HG03378 (cell line): Measurements from ENCODE around the gene RBM18.

Source experiments
- ATAC-seq: cut with Tn5 transposase; IDR thresholded peaks from one replicate; pipeline ENCODE4 v1.9.1; 2021; ENCODE audit warnings: mild to moderate bottlenecking, moderate library complexity; ENCODE audit not compliant: unreplicated experiment

Gene RBM18

DNA sequence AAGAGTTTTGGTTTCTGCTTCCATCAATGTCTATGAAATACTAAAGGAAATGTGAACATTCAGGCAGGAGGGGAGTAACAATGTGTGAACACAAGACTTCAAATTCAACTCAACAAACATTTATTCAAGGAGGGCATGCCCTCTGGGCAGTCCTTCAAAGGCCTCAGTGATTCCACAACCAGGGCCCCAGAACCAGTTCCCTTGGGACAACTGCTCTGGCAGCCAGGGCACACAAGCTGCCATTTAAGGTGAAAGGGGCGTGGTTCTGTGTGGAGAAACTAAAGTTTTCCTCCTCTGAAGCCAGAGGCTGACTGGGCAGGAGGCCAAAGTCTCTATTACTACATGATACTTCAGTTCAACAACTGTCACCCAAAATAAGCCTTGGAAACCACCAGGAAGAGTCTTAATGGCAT, 3.2 kb downstream of the RBM18 start:
- no peak for ATAC-seq

GRCh38 chr9:122258886-122259415, 5.7 kb downstream of the RBM18 start:
- ATAC-seq, result no peak

DNA sequence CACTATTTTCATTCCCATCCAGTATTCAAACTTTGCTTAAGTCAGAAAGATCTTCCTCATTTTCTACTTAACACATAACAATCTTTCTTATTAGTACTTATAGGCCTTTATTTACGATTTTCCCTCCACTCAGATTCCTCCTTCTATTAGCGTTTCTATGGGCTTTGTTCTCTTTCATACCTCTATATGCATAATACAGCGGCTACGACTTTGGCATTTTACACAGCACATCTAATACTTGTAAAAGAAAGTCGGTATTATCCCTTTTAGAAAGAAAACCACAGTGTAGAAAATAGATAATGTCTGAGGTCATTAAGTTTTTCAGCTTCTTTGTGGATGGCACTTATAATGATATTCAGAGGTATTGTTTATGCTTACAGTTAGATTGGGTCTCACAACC, 8.4 kb downstream of the RBM18 start:
- no peak for ATAC-seq

- ATAC-seq, result no peak
These were observed 9.9 kb downstream of the RBM18 start for GRCh38 chr9:122254761-122255160.

DNA sequence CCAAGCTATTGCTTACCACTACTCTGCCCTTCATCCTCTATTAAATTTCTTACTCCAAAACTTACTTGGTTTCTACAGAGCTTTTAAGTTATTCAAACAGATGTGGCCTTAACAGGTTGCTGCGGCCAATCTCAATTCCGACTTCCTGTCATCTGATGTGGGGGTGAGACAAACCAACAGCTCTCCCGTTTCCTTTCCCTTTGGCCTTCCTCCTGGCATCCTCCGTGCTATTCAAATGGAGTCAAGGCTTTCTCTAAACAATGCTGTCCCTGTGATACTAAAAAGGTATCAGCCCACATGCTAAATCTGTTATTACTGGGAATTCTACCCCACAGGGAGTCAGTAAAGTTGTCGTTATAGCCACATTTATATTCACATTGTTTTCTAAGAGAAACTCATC, 11.8 kb downstream of the RBM18 start:
- ATAC-seq, result no peak

- ATAC-seq, result no peak
These were observed 13.3 kb downstream of the RBM18 start for GRCh38 chr9:122251351-122251750.

GRCh38 chr9:122248448-122248865, 16.2 kb downstream of the RBM18 start:
- ATAC-seq, result no peak

GRCh38 chr9:122246666-122247065, 18.0 kb downstream of the RBM18 start:
- no peak for ATAC-seq

- no peak for ATAC-seq
These were observed 20.3 kb downstream of the RBM18 start for GRCh38 chr9:122244349-122244748.

DNA sequence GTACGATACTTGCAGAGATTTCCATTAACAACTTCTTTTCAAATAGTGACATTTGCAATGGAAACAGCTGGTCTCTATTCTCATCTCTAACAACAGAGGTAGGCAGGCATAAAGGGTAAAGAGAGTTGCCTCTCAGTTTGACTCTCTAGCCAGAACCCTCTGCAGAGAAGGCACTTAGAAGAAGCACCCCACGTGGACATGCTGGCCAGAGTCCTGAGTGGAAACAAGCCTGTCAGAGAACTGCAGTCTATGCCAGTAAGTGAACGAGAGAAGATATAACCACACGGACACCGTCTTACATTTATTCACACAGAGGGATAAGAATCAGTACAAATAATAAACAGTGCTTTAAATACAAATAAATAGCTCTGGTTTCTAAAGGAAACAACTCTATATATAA, 24.9 kb downstream of the RBM18 start:
- ATAC-seq, result no peak

- ATAC-seq, result no peak
These were observed 28.0 kb downstream of the RBM18 start for GRCh38 chr9:122236681-122237080.

GRCh38 chr9:122234022-122234748, 30.5 kb downstream of the RBM18 start:
- no peak for ATAC-seq

- no peak for ATAC-seq
These were observed 31.8 kb downstream of the RBM18 start for GRCh38 chr9:122232796-122233306.

GRCh38 chr9:122229485-122229837, 35.2 kb downstream of the RBM18 start:
- no peak for ATAC-seq

- no peak for ATAC-seq
These were observed 35.8 kb downstream of the RBM18 start, which contains the start of gene LHX6 for GRCh38 chr9:122228568-122229484. Gene LHX6, minus strand, starts transcription at chr9:122228957. Its CDS starts 217 bp downstream, at chr9:122228740.

DNA sequence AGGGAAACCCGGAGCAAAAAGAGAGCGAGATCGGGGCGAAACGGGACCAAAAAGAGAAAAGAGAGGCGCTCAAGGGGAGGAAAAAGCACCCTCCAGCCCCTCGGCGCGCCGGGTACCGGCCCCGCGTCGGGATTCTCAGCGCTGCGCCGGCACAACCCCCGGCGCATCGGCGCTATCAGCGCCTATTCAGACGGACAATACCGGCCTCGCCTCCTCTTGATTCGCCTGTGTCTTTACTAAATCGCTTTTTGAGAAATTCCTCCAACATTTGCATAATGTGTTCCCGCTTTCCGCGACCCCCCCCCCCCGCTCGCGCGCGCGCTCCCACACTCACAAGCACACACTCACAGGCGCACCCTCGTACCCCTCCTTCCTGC, 36.5 kb downstream of the RBM18 start:
- ATAC-seq, result no peak

DNA sequence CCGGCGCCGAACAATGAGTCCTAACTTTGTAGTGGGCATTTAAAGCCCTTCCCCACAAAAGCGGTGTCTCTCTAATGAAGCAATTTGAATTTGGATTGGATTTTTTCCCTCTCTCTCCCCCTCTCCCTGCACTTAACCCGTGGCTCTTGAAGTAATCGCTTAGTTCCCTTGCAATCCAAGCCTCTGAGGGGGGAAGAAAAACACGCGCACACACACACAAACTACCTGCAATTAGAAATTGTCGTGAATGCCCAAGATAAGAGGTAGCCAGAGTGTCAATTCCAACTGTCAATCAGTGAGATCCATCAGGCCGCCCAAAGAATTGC, 37.1 kb downstream of the RBM18 start:
- ATAC-seq, result no peak

DNA sequence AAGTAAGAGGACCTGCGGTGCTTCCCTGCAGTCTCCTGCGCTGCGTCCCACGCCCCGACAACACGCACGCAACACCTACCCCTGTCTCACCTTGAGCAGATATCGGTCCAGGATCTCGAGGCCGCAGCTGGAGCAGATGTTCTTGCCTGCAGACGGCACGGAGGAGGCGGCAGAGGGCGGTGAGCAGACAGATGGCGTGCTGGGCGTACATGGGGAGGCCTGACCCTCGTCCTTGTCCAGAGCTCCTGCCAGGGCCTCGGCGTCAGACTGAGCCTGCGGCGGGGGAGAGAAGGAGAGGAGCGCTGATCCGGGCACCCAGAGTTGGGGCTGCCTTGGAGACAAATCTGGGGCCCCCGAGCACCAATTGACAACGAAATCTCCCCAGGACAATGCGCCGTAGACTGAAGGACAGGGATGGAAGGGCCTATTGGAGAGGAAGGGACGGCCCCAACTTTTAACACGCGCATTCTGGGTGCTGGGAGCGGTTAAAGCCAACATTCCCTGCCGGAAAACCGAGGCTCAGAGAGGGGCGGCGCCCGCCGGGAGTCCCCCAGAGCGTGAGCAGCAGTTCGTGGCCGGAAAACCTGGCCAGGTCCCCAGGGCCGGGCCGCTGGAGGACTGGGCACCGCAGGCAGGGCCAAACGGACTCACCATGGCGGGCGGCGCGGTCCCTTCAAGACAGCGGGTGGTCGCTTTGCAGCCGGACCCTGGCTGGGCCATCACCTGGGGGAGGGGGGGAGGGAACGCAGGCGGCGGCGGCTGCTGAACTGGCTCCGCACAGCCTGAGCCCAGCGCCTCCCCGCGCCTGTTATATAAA, 37.7 kb downstream of the RBM18 start:
- ATAC-seq, result no peak

GRCh38 chr9:122226142-122226757, 38.4 kb downstream of the RBM18 start:
- no peak for ATAC-seq

- no peak for ATAC-seq
These were observed 39.1 kb downstream of the RBM18 start for GRCh38 chr9:122225312-122226141.
